Hippocampal formation (tissue), 2 donors: ENCODE measurements around the gene CCDC92.

Experiments
- DNase-seq, 2 donors: peaks; one replicate each; lab custom pipeline; 2025; lab: John Stamatoyannopoulos, UW

The CCDC92 gene

GRCh38 chr12:123910057-123910456 is 62.6 kb downstream of the CCDC92 start:
- no peak for DNase-seq

- DNase-seq = no peak
Observed at GRCh38 chr12:123908884-123909725, 63.5 kb downstream of the CCDC92 start.

- DNase-seq = no peak
Observed at GRCh38 chr12:123907726-123908476, 64.7 kb downstream of the CCDC92 start.

GRCh38 chr12:123906711-123907420 is 65.8 kb downstream of the CCDC92 start:
- no peak for DNase-seq

- peak; percentile 35 to 63 for DNase-seq
Observed at GRCh38 chr12:123905319-123905925, 67.2 kb downstream of the CCDC92 start.

- no peak for DNase-seq
Observed at GRCh38 chr12:123903301-123904065, 69.1 kb downstream of the CCDC92 start.

GRCh38 chr12:123902821-123903220 is 69.8 kb downstream of the CCDC92 start:
- no peak for DNase-seq

GRCh38 chr12:123900871-123901376 is 71.7 kb downstream of the CCDC92 start:
- DNase-seq = no peak

GRCh38 chr12:123899368-123899767 is 73.3 kb downstream of the CCDC92 start:
- no peak for DNase-seq

GRCh38 chr12:123898673-123899072 is 74.0 kb downstream of the CCDC92 start:
- DNase-seq = no peak

GRCh38 chr12:123897221-123897620 is 75.4 kb downstream of the CCDC92 start:
- no peak for DNase-seq

GRCh38 chr12:123896767-123897166 is 75.9 kb downstream of the CCDC92 start:
- DNase-seq = no peak

GRCh38 chr12:123895451-123895850 is 77.2 kb downstream of the CCDC92 start:
- DNase-seq = peak in 1 of 2 donors; percentile 62

GRCh38 chr12:123894823-123895345 is 77.7 kb downstream of the CCDC92 start:
- DNase-seq = no peak

GRCh38 chr12:123893276-123893675 is 79.4 kb downstream of the CCDC92 start:
- no peak for DNase-seq

- DNase-seq = no peak
Observed at GRCh38 chr12:123892853-123893252, 79.8 kb downstream of the CCDC92 start.

- DNase-seq = no peak
Observed at GRCh38 chr12:123892180-123892559, 80.5 kb downstream of the CCDC92 start.

GRCh38 chr12:123891516-123892179 is 81.0 kb downstream of the CCDC92 start:
- no peak for DNase-seq

- DNase-seq = no peak
Observed at GRCh38 chr12:123891011-123891410, 81.6 kb downstream of the CCDC92 start.

GRCh38 chr12:123890536-123890902 is 82.1 kb downstream of the CCDC92 start:
- no peak for DNase-seq
